Esophagus squamous epithelium (tissue), 4 donors: Measurements from ENCODE around the gene LRRN2.

ENCODE experiments used
- POLR2A ChIP-seq, 4 donors: fragments of 450-650 bp; IDR thresholded peaks; one replicate each; pipeline ENCODE4 v1.6.1; 2017; ENCODE audit warnings: antibody characterized with exemption in 4 of 4, mild to moderate bottlenecking in 4 of 4, moderate library complexity in 3 of 4
- TF ChIP-seq, protein P1 (sequence below), 6 experiments: fragments of 450-650 bp in 4 of 6; fragments of 200-600 bp in 2 of 6; sonication (generic) in 2 of 6; IDR thresholded peaks; one replicate each; pipeline ENCODE4 v1.5.1; 2016 to 2019; ENCODE audit warnings: antibody characterized with exemption in 6 of 6, mild to moderate bottlenecking in 4 of 6, moderate library complexity in 4 of 6

DNA sequence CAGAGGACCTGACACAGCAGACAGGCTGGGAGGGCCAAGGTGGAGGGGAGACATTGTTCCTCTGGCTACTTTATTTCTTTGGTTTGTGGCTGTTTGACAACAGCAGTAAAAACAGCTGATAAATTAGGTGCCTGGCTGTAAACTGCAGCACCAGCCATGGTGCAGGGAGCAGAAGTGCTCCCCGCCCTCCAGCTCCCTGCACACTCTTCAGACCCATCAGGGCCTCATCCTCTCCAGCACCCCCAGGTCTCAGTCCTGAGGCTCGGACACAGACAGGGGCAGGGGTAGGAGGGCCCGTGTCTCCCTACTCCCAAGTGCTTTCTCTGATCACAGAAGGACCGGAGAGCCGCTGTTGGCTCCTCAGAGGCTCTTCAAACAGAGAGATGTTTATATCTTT lies 17.7 kb upstream of the LRRN2 start:
- TF ChIP-seq, protein P1, sequence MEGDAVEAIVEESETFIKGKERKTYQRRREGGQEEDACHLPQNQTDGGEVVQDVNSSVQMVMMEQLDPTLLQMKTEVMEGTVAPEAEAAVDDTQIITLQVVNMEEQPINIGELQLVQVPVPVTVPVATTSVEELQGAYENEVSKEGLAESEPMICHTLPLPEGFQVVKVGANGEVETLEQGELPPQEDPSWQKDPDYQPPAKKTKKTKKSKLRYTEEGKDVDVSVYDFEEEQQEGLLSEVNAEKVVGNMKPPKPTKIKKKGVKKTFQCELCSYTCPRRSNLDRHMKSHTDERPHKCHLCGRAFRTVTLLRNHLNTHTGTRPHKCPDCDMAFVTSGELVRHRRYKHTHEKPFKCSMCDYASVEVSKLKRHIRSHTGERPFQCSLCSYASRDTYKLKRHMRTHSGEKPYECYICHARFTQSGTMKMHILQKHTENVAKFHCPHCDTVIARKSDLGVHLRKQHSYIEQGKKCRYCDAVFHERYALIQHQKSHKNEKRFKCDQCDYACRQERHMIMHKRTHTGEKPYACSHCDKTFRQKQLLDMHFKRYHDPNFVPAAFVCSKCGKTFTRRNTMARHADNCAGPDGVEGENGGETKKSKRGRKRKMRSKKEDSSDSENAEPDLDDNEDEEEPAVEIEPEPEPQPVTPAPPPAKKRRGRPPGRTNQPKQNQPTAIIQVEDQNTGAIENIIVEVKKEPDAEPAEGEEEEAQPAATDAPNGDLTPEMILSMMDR (IDR thresholded peaks at IDR 0.05), result no peak
- TF ChIP-seq POLR2A (IDR thresholded peaks at IDR 0.05), result no peak
